ENCODE results near the gene GAB2.

The GAB2 gene

DNA sequence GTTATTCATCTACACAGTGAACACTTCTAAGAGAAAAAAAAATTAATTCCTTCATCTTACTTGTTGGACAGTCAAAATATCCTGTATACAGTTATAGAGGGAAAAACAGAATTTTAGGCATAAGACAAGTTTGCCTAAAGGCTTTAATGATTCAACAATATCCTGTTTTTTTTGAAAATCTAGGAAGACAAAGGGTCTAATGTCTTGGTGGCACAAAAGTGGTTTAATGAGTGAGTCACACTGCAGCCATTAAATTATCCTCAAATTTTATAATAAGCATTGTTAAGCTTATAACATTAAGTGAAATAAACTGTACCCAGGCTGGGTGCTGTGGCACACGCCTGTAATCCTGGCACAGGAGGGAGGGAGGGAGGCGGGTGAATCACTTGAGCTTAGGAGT, 72.9 kb downstream of the GAB2 start:
- CTCF ChIA-PET, result interaction anchor here (0.6 kb wide), 1 partner anchor 28 kb away, joined by 3 read pairs; no protein-coding TSS in a partner anchor
- TF ChIP-seq ZNF350 (tag by site-specific recombination; IDR thresholded peaks at IDR 0.05), result no peak
- no peak for TF ChIP-seq ZSCAN23 (tag by site-specific recombination; IDR thresholded peaks at IDR 0.05)
- no peak for TF ChIP-seq ZNF121 (tag by site-specific recombination; IDR thresholded peaks at IDR 0.05)
- TF ChIP-seq, protein P1, sequence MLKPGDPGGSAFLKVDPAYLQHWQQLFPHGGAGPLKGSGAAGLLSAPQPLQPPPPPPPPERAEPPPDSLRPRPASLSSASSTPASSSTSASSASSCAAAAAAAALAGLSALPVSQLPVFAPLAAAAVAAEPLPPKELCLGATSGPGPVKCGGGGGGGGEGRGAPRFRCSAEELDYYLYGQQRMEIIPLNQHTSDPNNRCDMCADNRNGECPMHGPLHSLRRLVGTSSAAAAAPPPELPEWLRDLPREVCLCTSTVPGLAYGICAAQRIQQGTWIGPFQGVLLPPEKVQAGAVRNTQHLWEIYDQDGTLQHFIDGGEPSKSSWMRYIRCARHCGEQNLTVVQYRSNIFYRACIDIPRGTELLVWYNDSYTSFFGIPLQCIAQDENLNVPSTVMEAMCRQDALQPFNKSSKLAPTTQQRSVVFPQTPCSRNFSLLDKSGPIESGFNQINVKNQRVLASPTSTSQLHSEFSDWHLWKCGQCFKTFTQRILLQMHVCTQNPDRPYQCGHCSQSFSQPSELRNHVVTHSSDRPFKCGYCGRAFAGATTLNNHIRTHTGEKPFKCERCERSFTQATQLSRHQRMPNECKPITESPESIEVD (tag by site-specific recombination; IDR thresholded peaks at IDR 0.05), result no peak
- TF ChIP-seq ZNF157 (tag by site-specific recombination; IDR thresholded peaks at IDR 0.05), result no peak
- no peak for TF ChIP-seq ZNF473 (tag by site-specific recombination; IDR thresholded peaks at IDR 0.05)
- TF ChIP-seq, protein P2, sequence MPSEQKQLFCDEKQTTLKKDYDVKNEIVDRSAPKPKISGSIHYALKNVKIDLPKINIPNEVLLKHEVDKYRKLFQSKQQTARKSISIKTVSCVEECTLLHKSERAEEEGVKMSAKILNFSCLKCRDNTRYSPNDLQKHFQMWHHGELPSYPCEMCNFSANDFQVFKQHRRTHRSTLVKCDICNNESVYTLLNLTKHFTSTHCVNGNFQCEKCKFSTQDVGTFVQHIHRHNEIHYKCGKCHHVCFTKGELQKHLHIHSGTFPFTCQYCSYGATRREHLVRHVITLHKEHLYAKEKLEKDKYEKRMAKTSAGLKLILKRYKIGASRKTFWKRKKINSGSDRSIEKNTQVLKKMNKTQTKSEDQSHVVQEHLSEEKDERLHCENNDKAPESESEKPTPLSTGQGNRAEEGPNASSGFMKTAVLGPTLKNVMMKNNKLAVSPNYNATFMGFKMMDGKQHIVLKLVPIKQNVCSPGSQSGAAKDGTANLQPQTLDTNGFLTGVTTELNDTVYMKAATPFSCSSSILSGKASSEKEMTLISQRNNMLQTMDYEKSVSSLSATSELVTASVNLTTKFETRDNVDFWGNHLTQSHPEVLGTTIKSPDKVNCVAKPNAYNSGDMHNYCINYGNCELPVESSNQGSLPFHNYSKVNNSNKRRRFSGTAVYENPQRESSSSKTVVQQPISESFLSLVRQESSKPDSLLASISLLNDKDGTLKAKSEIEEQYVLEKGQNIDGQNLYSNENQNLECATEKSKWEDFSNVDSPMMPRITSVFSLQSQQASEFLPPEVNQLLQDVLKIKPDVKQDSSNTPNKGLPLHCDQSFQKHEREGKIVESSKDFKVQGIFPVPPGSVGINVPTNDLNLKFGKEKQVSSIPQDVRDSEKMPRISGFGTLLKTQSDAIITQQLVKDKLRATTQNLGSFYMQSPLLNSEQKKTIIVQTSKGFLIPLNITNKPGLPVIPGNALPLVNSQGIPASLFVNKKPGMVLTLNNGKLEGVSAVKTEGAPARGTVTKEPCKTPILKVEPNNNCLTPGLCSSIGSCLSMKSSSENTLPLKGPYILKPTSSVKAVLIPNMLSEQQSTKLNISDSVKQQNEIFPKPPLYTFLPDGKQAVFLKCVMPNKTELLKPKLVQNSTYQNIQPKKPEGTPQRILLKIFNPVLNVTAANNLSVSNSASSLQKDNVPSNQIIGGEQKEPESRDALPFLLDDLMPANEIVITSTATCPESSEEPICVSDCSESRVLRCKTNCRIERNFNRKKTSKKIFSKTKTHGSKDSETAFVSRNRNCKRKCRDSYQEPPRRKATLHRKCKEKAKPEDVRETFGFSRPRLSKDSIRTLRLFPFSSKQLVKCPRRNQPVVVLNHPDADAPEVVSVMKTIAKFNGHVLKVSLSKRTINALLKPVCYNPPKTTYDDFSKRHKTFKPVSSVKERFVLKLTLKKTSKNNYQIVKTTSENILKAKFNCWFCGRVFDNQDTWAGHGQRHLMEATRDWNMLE (tag by site-specific recombination; conservative IDR thresholded peaks at IDR 0.05; ENCODE audit: low read depth), result no peak
- no peak for TF ChIP-seq ZNF391 (tag by site-specific recombination; IDR thresholded peaks at IDR 0.05; ENCODE audit: borderline replicate concordance, low read depth)
- TF ChIP-seq ZNF621 (tag by site-specific recombination; IDR thresholded peaks at IDR 0.05), result no peak
- TF ChIP-seq, protein P3, sequence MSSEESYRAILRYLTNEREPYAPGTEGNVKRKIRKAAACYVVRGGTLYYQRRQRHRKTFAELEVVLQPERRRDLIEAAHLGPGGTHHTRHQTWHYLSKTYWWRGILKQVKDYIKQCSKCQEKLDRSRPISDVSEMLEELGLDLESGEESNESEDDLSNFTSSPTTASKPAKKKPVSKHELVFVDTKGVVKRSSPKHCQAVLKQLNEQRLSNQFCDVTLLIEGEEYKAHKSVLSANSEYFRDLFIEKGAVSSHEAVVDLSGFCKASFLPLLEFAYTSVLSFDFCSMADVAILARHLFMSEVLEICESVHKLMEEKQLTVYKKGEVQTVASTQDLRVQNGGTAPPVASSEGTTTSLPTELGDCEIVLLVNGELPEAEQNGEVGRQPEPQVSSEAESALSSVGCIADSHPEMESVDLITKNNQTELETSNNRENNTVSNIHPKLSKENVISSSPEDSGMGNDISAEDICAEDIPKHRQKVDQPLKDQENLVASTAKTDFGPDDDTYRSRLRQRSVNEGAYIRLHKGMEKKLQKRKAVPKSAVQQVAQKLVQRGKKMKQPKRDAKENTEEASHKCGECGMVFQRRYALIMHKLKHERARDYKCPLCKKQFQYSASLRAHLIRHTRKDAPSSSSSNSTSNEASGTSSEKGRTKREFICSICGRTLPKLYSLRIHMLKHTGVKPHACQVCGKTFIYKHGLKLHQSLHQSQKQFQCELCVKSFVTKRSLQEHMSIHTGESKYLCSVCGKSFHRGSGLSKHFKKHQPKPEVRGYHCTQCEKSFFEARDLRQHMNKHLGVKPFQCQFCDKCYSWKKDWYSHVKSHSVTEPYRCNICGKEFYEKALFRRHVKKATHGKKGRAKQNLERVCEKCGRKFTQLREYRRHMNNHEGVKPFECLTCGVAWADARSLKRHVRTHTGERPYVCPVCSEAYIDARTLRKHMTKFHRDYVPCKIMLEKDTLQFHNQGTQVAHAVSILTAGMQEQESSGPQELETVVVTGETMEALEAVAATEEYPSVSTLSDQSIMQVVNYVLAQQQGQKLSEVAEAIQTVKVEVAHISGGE (tag by site-specific recombination; conservative IDR thresholded peaks at IDR 0.05; ENCODE audit: low read depth), result no peak
- TF ChIP-seq, protein P4, sequence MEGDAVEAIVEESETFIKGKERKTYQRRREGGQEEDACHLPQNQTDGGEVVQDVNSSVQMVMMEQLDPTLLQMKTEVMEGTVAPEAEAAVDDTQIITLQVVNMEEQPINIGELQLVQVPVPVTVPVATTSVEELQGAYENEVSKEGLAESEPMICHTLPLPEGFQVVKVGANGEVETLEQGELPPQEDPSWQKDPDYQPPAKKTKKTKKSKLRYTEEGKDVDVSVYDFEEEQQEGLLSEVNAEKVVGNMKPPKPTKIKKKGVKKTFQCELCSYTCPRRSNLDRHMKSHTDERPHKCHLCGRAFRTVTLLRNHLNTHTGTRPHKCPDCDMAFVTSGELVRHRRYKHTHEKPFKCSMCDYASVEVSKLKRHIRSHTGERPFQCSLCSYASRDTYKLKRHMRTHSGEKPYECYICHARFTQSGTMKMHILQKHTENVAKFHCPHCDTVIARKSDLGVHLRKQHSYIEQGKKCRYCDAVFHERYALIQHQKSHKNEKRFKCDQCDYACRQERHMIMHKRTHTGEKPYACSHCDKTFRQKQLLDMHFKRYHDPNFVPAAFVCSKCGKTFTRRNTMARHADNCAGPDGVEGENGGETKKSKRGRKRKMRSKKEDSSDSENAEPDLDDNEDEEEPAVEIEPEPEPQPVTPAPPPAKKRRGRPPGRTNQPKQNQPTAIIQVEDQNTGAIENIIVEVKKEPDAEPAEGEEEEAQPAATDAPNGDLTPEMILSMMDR (tag by site-specific recombination; IDR thresholded peaks at IDR 0.05), result no peak
- TF ChIP-seq ZNF112 (tag by site-specific recombination; IDR thresholded peaks at IDR 0.05), result no peak
- TF ChIP-seq ZNF341 (tag by site-specific recombination; IDR thresholded peaks at IDR 0.05; ENCODE audit: low read depth), result no peak
- no peak for TF ChIP-seq ZNF146 (tag by site-specific recombination; IDR thresholded peaks at IDR 0.05)
- TF ChIP-seq ZNF114 (tag by site-specific recombination; IDR thresholded peaks at IDR 0.05), result no peak
- no peak for TF ChIP-seq ZNF530 (tag by site-specific recombination; IDR thresholded peaks at IDR 0.05; ENCODE audit: low read depth)
- no peak for TF ChIP-seq IKZF3 (tag by site-specific recombination; IDR thresholded peaks at IDR 0.05)
- TF ChIP-seq ZNF558 (tag by site-specific recombination; IDR thresholded peaks at IDR 0.05), result no peak
- TF ChIP-seq ZNF529 (tag by site-specific recombination; IDR thresholded peaks at IDR 0.05; ENCODE audit: insufficient replicate concordance), result no peak
- Histone ChIP-seq H3K36me3 (ENCODE audit: control insufficient read depth in 2 of 2, insufficient read depth in 1 of 2, low read length in 2 of 2) (no peaks in the 10 kb centered on the region), H3K9me3 (ENCODE audit: control insufficient read depth, insufficient read depth, low read depth, low read length) (no peaks in the 10 kb centered on the region), H3K4me3 (ENCODE audit: low read depth, low read length) (no peak overlapping the region), H3K27ac (ENCODE audit: extremely low read depth, low read depth, low read length) (no peak overlapping the region), H3K4me1 (ENCODE audit: control insufficient read depth, insufficient read depth, low read length) (no peaks in the 10 kb centered on the region)
- POLR2A ChIA-PET, result no interaction called here
